Central memory CD8-positive, alpha-beta T cell (primary cell): Measurements from ENCODE around the gene KCTD18.

ENCODE experiments used
- ATAC-seq: fragments of 150-1000 bp; cut with Tn5 transposase; replicated peaks from 2 replicates; pipeline ENCODE4 v1.10.0; 2022; ENCODE audit warnings: mild to moderate bottlenecking, moderate FRiP score, moderate number of reproducible peaks; ENCODE audit not compliant: poor library complexity, severe bottlenecking; ENCODE audit errors: extremely low read depth
- DNase-seq, 2 donors: peaks; one replicate each; pipeline ENCODE4 v3.0.0; 2021; ENCODE audit warnings: low spot score in 2 of 2
- H3K27ac Mint-ChIP-seq: one replicate; pipeline ENCODE4 v1.8.0; 2022; ENCODE audit warnings: low read depth, mild to moderate bottlenecking, moderate library complexity, mixed read lengths
- H3K27me3 Mint-ChIP-seq: one replicate; pipeline ENCODE4 v1.8.0; 2022; ENCODE audit warnings: mixed read lengths
- H3K36me3 Mint-ChIP-seq: one replicate; pipeline ENCODE4 v1.8.0; 2022; ENCODE audit warnings: mild to moderate bottlenecking, moderate library complexity, mixed read lengths; ENCODE audit not compliant: insufficient read depth
- H3K4me1 Mint-ChIP-seq: one replicate; pipeline ENCODE4 v1.8.0; 2022; ENCODE audit warnings: mixed read lengths
- H3K4me3 Mint-ChIP-seq: one replicate; pipeline ENCODE4 v1.8.0; 2022; ENCODE audit warnings: mild to moderate bottlenecking, moderate library complexity, mixed read lengths
- H3K9me3 Mint-ChIP-seq: one replicate; pipeline ENCODE4 v1.8.0; 2022; ENCODE audit warnings: mixed read lengths

Gene KCTD18

DNA sequence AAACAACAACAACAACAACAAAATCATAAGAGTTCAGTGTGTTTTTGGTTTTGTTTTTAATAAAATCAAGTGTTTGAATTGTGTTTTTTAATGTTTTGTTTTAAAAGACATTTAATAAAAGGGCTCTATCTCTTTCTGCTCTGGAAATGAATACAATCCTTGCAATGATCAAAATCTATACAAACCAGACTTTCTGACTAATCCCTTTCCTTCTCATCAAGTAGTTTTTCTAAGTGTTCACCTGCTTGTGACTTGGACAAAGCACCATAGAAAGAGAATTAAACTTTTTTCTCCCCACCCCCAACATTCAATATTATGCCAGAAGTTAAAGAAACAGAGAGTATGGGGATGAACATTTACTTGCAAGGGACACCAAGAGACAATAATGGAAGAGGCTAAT lies 61.4 kb downstream of the KCTD18 start:
- H3K27me3 Mint-ChIP-seq = no peaks in the 10 kb centered on the region
- H3K9me3 Mint-ChIP-seq = no peaks in the 10 kb centered on the region
- H3K4me1 Mint-ChIP-seq = no peaks in the 10 kb centered on the region
- H3K36me3 Mint-ChIP-seq = peaks cover 2% of the 10 kb centered on the region
- DNase-seq (no peak), ATAC-seq (no peak)
- no peak overlapping the region for H3K4me3 Mint-ChIP-seq
- no peak overlapping the region for H3K27ac Mint-ChIP-seq

DNA sequence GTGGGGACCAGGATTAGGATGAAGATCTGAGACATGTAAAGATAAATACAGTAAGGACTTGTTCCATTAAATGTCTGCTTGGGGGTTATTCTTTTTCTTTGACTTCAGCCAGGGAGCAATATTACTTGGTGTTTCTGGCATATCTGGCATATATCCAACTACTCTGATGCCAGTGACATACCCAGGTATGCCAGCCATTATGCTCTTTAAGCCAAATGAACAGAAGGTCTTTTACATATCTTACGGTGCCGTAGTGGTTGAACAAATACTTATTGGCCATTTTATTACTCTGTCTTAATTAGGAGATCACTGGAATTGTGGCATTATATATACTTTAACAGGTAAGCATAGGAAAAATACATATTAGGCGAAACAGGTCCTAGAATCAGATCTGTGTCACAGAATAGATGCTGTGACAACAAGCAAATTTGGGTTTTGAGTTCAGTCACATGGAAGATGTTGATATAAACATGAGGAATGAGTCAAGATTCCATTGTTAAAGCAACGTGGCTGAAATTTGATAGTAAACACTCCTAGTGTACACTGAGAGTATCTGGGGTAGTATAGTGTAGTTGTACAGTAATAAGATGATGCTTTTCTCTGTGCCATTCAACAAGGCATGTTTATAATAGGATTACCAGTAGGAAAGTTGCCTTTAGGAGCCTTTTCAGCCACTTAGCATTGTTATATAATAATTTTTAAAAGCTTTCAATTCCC lies 62.6 kb downstream of the KCTD18 start:
- no peak for ATAC-seq
- Mint-ChIP-seq H3K4me3 (no peak overlapping the region), H3K27ac (no peak overlapping the region), H3K27me3 (no peaks in the 10 kb centered on the region), H3K4me1 (no peaks in the 10 kb centered on the region), H3K36me3 (peaks cover 3% of the 10 kb centered on the region), H3K9me3 (no peaks in the 10 kb centered on the region)
- no peak for DNase-seq

DNA sequence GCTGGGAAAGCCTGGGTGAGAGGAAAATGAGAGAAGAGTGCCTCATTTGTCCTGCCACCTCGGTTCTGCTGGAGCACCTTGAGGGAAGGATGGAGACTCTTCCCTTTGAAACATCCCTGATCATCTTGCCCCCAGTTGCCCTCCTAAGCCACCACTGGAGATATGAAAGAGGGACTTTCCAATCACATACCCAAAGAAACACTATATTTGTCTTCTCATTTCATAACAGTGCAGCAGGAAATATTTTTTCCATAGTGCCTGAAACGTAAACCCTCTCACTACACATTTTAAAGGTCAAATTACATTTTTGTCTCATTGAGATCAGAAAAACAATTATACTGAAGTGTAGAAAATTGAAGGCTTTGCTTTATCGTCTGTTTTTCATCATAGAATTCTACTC lies 63.3 kb downstream of the KCTD18 start:
- Mint-ChIP-seq H3K9me3 (no peaks in the 10 kb centered on the region), H3K27me3 (no peaks in the 10 kb centered on the region), H3K27ac (no peak overlapping the region), H3K4me1 (no peaks in the 10 kb centered on the region), H3K4me3 (no peak overlapping the region), H3K36me3 (peaks cover 3% of the 10 kb centered on the region)
- ATAC-seq = no peak
- no peak for DNase-seq

DNA sequence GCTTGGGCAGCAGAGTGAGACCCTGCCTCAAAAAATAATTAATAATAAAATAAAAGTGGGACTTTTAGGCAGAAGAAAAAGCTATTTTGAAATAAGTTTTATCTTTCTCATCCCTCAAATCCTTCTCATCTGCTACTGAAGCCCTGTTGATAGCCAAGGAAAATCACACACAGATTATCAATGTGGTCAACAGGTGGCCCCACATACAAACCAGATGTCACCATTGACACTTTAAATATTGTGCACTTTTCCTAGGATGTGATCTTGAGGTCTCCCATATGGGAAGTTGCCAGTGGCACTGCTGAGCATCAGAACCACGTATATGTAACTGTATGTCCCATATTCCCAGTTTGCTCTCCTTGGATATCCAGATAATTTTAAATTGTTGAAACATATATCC lies 64.6 kb downstream of the KCTD18 start:
- Mint-ChIP-seq H3K36me3 (peaks cover 5% of the 10 kb centered on the region), H3K4me3 (no peak overlapping the region), H3K9me3 (no peaks in the 10 kb centered on the region), H3K27ac (no peak overlapping the region), H3K4me1 (no peaks in the 10 kb centered on the region), H3K27me3 (no peaks in the 10 kb centered on the region)
- no peak for DNase-seq
- ATAC-seq = no peak

DNA sequence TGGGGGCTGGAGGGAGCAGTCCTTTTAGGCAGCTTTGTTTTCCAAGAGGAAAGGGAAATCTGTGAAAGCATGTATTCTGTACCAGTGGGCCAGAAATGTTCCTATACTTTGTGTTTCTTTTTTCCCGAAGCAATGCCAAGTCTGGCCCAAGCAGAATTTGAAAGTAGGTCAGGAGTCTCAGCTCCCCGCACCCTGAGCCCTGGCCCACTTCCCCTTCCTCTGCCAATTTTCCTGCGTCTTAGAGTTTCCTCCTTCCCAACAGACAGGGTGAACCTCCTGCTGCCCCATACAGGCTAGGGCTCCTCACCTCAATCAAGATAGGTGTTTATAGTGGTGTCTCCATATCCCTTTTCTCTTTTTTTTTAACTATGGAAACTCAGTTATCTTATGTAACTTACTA lies 65.3 kb downstream of the KCTD18 start:
- Mint-ChIP-seq H3K36me3 (peaks cover 5% of the 10 kb centered on the region), H3K27me3 (no peaks in the 10 kb centered on the region), H3K9me3 (no peaks in the 10 kb centered on the region), H3K4me3 (no peak overlapping the region), H3K4me1 (no peaks in the 10 kb centered on the region), H3K27ac (no peak overlapping the region)
- ATAC-seq (no peak), DNase-seq (no peak)

DNA sequence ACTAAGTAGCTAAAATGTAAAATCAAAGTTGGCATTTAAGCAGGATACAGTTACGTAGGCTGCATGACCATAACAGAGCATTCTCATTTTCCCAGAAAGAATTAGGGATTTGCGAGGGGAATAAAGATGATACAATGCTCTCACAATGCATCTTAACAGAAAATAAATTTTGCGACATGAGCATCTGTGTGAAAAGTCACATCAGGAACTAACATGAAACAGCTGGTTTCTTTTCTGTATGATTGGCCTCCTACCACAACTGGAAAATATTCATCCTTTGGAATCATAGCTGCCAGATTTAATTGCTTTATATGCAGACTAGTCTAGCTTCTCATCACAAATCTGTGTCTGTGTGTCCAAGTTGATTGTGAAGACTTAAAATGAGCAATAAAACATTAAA lies 66.0 kb downstream of the KCTD18 start:
- no peaks in the 10 kb centered on the region for H3K9me3 Mint-ChIP-seq
- H3K36me3 Mint-ChIP-seq = peaks cover 5% of the 10 kb centered on the region
- DNase-seq (no peak), ATAC-seq (no peak)
- no peak overlapping the region for H3K4me3 Mint-ChIP-seq
- H3K4me1 Mint-ChIP-seq = no peaks in the 10 kb centered on the region
- no peaks in the 10 kb centered on the region for H3K27me3 Mint-ChIP-seq
- H3K27ac Mint-ChIP-seq = no peak overlapping the region

DNA sequence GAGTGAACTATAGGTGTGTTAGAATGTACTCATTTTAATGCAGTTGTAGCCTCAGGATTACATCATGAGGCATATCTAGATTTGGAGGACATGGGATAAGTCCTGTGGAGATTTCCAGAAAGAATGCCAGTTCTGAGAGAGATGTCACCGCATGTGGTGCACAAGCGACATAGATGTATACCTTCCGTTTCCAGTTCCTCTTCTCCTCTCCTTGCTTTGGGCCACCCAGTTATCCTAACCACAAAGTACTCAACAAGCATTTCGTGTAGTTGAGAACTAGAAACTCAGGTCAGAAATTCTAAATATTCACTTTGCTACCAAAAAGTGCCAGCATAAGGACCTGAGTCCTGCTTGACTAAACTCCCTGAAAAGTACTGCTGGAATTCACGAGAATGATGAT lies 66.5 kb downstream of the KCTD18 start:
- Mint-ChIP-seq H3K36me3 (peaks cover 5% of the 10 kb centered on the region), H3K4me1 (no peaks in the 10 kb centered on the region), H3K27me3 (no peaks in the 10 kb centered on the region), H3K27ac (no peak overlapping the region), H3K4me3 (no peak overlapping the region), H3K9me3 (no peaks in the 10 kb centered on the region)
- ATAC-seq (no peak), DNase-seq (no peak)

DNA sequence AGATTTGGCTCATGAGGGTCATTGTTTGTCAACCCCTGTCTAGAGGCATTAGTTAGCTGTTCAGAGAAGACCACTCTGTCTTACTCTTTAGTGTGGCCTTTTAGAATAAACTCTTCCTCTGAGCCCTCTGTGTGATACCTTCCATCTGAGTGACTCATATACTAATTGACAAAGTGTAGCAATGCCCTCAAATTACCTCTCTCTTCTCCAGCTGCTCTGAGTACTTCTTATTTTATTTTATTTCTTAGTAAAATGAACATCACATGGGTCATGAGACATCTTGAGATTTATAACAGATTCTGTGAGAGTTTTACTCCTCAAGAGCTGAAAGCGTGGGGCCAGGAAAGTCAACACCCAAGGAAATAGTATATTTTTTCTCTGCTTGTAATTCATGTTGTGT lies 67.4 kb downstream of the KCTD18 start:
- no peak overlapping the region for H3K27ac Mint-ChIP-seq
- peaks cover 5% of the 10 kb centered on the region for H3K36me3 Mint-ChIP-seq
- DNase-seq (no peak), ATAC-seq (no peak)
- no peaks in the 10 kb centered on the region for H3K27me3 Mint-ChIP-seq
- no peaks in the 10 kb centered on the region for H3K4me1 Mint-ChIP-seq
- no peaks in the 10 kb centered on the region for H3K9me3 Mint-ChIP-seq
- no peak overlapping the region for H3K4me3 Mint-ChIP-seq

DNA sequence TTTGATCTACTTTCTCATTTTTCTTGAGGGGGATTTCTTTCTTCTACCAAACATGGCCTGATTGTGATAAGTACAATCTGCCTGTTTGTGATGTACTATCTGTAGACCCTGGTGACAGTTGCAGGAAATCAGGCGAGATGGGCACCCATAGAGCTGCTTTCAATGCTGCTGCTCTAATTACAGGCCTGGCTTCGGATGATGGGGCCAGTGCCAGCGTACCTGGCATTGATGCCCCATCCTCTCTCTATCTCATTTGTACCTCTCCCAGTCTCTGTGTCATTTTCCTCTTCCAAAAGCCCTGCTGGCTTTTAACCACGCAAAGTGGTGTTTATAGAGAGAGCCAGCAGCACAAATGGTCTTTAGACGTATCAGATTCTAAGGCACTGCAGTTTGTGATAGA lies 69.9 kb downstream of the KCTD18 start:
- ATAC-seq = no peak
- DNase-seq = no peak
- Mint-ChIP-seq H3K36me3 (peaks cover 5% of the 10 kb centered on the region), H3K9me3 (no peaks in the 10 kb centered on the region), H3K27ac (no peak overlapping the region), H3K27me3 (no peaks in the 10 kb centered on the region), H3K4me3 (no peak overlapping the region), H3K4me1 (no peaks in the 10 kb centered on the region)
